Erythroblast (primary cell): Measurements from ENCODE around the gene RRP1.

Experiments used
- GATA1 ChIP-seq: IDR thresholded peaks from 2 replicates; pipeline ENCODE4 v1.6.1; 2011; ENCODE audit warnings: low read depth, mild to moderate bottlenecking, control low read depth, low read length, moderate library complexity
- POLR2A ChIP-seq: IDR thresholded peaks from 2 replicates; pipeline ENCODE4 v1.6.1; 2011; ENCODE audit warnings: mild to moderate bottlenecking, low read length

GRCh38 chr21:43847301-43847700, 57.9 kb downstream of the RRP1 start:
- no peak for TF ChIP-seq POLR2A
- no peak for TF ChIP-seq GATA1
